Keratinocyte (primary cell): ENCODE data around the gene SLC29A2. TPM values are rescaled to one million over a fixed set of nuclear protein-coding genes. Genes with fewer than 3 reads are reported as not detected.

Source experiments
- DNase-seq: peaks from one replicate; pipeline ENCODE4 v3.0.0-alpha.2; 2011; ENCODE audit warnings: low read depth, missing footprints, low spot score
- FAIRE-seq: peaks from 2 replicates; lab custom pipeline; 2011; peaks lifted over from hg19 to GRCh38; lab: Jason Lieb, UNC
- H2AFZ ChIP-seq: 2 replicates; pipeline ENCODE4 v1.6.0; 2012; ENCODE audit warnings: low read length, control low read depth, inconsistent platforms; ENCODE audit not compliant: control insufficient read depth
- H3K27ac ChIP-seq: 2 replicates; pipeline ENCODE4 v1.5.1; 2011; ENCODE audit warnings: low read length; ENCODE audit not compliant: control insufficient read depth, insufficient read depth
- H3K27me3 ChIP-seq: 3 replicates; pipeline ENCODE4 v1.6.0; 2011; ENCODE audit warnings: low read length; ENCODE audit not compliant: control insufficient read depth, insufficient read depth; ENCODE audit errors: extremely low read depth
- H3K36me3 ChIP-seq, 2 experiments: 2 replicates in 1 of 2; 3 replicates in 1 of 2; pipeline ENCODE4 v1.5.1; 2011; ENCODE audit warnings: low read length in 2 of 2, mild to moderate bottlenecking in 1 of 2; ENCODE audit not compliant: control insufficient read depth in 2 of 2, insufficient read depth in 2 of 2; ENCODE audit errors: extremely low read depth in 1 of 2
- H3K4me1 ChIP-seq: 3 replicates; pipeline ENCODE4 v1.5.1; 2011; ENCODE audit warnings: low read length; ENCODE audit not compliant: control insufficient read depth, insufficient read depth; ENCODE audit errors: extremely low read depth
- H3K4me2 ChIP-seq: 3 replicates; pipeline ENCODE4 v1.6.0; 2011; ENCODE audit warnings: low read depth, low read length; ENCODE audit not compliant: control insufficient read depth, insufficient read depth; ENCODE audit errors: extremely low read depth
- H3K4me3 ChIP-seq, 3 experiments: fragments of 200-600 bp in 1 of 3; sonication (generic) in 1 of 3; 2 replicates in 2 of 3; 3 replicates in 1 of 3; pipeline ENCODE4 v1.5.1; 2011 to 2016; ENCODE audit warnings: low read length in 3 of 3, mild to moderate bottlenecking in 3 of 3, control low read depth in 2 of 3, inconsistent platforms in 1 of 3, low read depth in 1 of 3, mixed read lengths in 1 of 3, mixed run types in 1 of 3, moderate library complexity in 1 of 3; ENCODE audit not compliant: control insufficient read depth in 2 of 3, insufficient read depth in 2 of 3; ENCODE audit errors: extremely low read depth in 1 of 3
- H3K79me2 ChIP-seq: 2 replicates; pipeline ENCODE4 v1.6.0; 2012; ENCODE audit warnings: low read length; ENCODE audit not compliant: control insufficient read depth, insufficient read depth
- H3K9ac ChIP-seq: 3 replicates; pipeline ENCODE4 v1.6.0; 2011; ENCODE audit warnings: low read length; ENCODE audit not compliant: control insufficient read depth, insufficient read depth; ENCODE audit errors: extremely low read depth
- H3K9me1 ChIP-seq: 3 replicates; pipeline ENCODE4 v1.6.0; 2011; ENCODE audit warnings: low read length; ENCODE audit not compliant: control insufficient read depth, insufficient read depth; ENCODE audit errors: extremely low read depth
- H3K9me3 ChIP-seq: 2 replicates; pipeline ENCODE4 v1.5.1; 2012; ENCODE audit warnings: low read depth, low read length; ENCODE audit not compliant: control insufficient read depth
- H4K20me1 ChIP-seq: 3 replicates; pipeline ENCODE4 v1.6.0; 2011; ENCODE audit warnings: low read length; ENCODE audit not compliant: control insufficient read depth, insufficient read depth; ENCODE audit errors: extremely low read depth
- CTCF ChIP-seq, 3 experiments: IDR thresholded peaks in 1 of 3; conservative IDR thresholded peaks in 1 of 3; optimal IDR thresholded peaks in 1 of 3; 2 replicates in 2 of 3; 3 replicates in 1 of 3; pipeline versions ENCODE3 to v1.5.1; 2011; ENCODE audit warnings: low read length in 3 of 3, mild to moderate bottlenecking in 3 of 3, moderate library complexity in 2 of 3, control low read depth in 1 of 3, inconsistent platforms in 1 of 3; ENCODE audit not compliant: insufficient read depth in 2 of 3; ENCODE audit errors: extremely low read depth in 1 of 3
- EZH2 ChIP-seq: IDR thresholded peaks from one replicate; pipeline ENCODE4 v1.6.1; 2012; ENCODE audit warnings: inconsistent platforms, mild to moderate bottlenecking, low read length, moderate library complexity
- dilution Hi-C: fragments of 300-500 bp; cut with MboI; formaldehyde crosslinking; loops from one replicate; pipeline ENCODE4 v1.7.0; 2020; ENCODE audit warnings: low sequenced_read_pairs; ENCODE audit not compliant: extremely low pct_ligation_motif_present
- polyA plus RNA-seq, 5 experiments: library from polyadenylated mRNA; depleted of rRNA in 3 of 5; stranded (reverse) in 3 of 5; stranded (forward) in 1 of 5; unstranded in 1 of 5; fragments of >200 nt; gene quantifications; 1 replicate in 1 of 5; 2 replicates in 3 of 5; 3 replicates in 1 of 5; pipeline versions ENCODE4 v1.2.1 to v1.2.3, GENCODE V29; 2011 to 2012; ENCODE audit warnings: missing spikeins in 2 of 5, low read depth in 1 of 5, low replicate concordance in 1 of 5

Gene SLC29A2
- polyA plus RNA-seq, 1 donor (not counting 4 experiments of a cell fraction or from before 2014, with no cell fraction given): 1.7 TPM

- Histone ChIP-seq H3K4me3 (peak overlapping the region in 1 of 3 experiments; percentile 78), H2AFZ (no peak overlapping the region), H3K9me1 (peaks cover 6% of the 10 kb centered on the region), H3K9me3 (no peaks in the 10 kb centered on the region), H3K4me1 (peaks cover 49% of the 10 kb centered on the region), H3K36me3 (peaks cover 33 to 51% of the 10 kb centered on the region in 2 experiments), H3K9ac (peak overlapping the region; percentile 85), H3K79me2 (peaks cover 26% of the 10 kb centered on the region), H4K20me1 (peaks cover 3% of the 10 kb centered on the region), H3K27me3 (no peaks in the 10 kb centered on the region), H3K27ac (peak overlapping the region; percentile 97), H3K4me2 (peak overlapping the region; percentile 95)
- TF ChIP-seq EZH2 (no peak), CTCF (optimal IDR thresholded peaks at IDR 0.05 in 1 of 3, IDR thresholded peaks at IDR 0.05 in 1 of 3, conservative IDR thresholded peaks at IDR 0.05 in 1 of 3; ENCODE audit: extremely low read depth in 1 of 3, insufficient read depth in 2 of 3, low read length in 3 of 3) (no peak)
- dilution Hi-C loops: no loop called here
- DNase-seq: no peak
- FAIRE-seq: no peak
Measured at GRCh38 chr11:66337103-66337899, 34.3 kb downstream of the SLC29A2 start.

DNA sequence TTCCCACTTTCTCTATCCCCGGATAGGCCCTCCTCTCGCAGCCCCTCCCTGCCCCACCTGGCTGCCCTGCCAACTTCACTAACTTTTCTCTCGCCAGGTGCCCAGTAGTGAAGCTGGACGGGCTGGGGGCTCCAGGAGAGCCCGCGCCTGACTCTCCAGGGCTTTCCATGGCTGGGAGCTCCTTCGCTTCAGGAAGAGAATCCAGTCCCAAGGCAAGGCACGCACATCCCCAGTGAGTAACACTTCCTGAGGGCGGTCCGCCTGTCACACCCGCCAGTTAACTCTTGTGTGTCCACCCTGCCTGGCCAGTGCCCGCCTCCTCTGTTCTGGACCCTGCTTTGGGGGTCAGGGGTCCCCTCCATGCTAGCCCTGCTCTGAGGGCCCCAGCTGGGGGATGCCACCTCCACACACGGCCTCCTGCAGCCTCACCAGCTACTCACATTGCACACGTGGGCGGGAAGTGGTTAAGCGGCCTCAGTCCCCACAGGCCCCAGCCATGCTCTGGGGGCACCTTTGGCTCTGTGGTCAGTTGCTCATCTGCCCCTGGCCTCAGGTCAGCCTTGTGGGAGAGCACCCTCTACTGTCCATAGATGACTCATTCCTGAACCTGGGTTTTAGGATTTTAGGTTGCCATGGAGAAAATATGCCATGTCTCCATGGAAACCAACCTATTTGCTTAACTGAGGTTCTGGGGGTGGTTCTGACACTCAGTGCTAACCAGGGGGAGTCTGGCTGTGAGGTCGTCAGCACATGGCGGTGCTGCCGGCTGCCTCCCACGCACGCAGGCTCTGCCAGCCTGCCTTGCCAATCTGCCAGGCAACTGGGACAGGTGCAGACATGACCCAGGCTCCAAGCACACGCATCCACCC, 35.1 kb downstream of the SLC29A2 start, which contains the start of gene RIN1:
RIN1 (minus strand) TSS at position 201 of the 869 bp plus-strand sequence; CDS start at position 169, 32 bp downstream.
- no peak for TF ChIP-seq EZH2
- no peak for TF ChIP-seq CTCF (optimal IDR thresholded peaks at IDR 0.05 in 1 of 3, IDR thresholded peaks at IDR 0.05 in 1 of 3, conservative IDR thresholded peaks at IDR 0.05 in 1 of 3; ENCODE audit: extremely low read depth in 1 of 3, insufficient read depth in 2 of 3, low read length in 3 of 3)
- Histone ChIP-seq H3K79me2 (peaks cover 22% of the 10 kb centered on the region), H3K9me3 (no peaks in the 10 kb centered on the region), H3K27me3 (no peaks in the 10 kb centered on the region), H3K4me3 (peak within 1 kb of the TSS; percentile 60 to 78 (median 78)), H3K9me1 (peaks cover 6% of the 10 kb centered on the region), H4K20me1 (peaks cover 3% of the 10 kb centered on the region), H3K36me3 (peaks cover 34 to 55% of the 10 kb centered on the region in 2 experiments), H3K4me1 (peaks cover 49% of the 10 kb centered on the region), H3K4me2 (peak within 1 kb of the TSS; percentile 95), H3K9ac (peak within 1 kb of the TSS; percentile 85), H2AFZ (no peak within 1 kb of the TSS), H3K27ac (peak within 1 kb of the TSS; percentile 97)
- FAIRE-seq: peak; percentile 93
- DNase-seq: peak; percentile 87
- dilution Hi-C loops: no loop called here
